H1 (cell line): ENCODE results near the gene FBXL15. TPM values are rescaled to one million over a fixed set of nuclear protein-coding genes. Genes with fewer than 3 reads are reported as not detected.

Experiments used
- CTCF ChIA-PET: fragments of 300-600 bp; sonication (Branson Sonifier 250); formaldehyde crosslinking; loops from one replicate; lab custom pipeline; 2021; ENCODE audit not compliant: partially characterized antibody; lab: Charles Lee
- POLR2A ChIA-PET: fragments of 300-600 bp; sonication (Branson Sonifier 250); formaldehyde crosslinking; loops from one replicate; lab custom pipeline; 2021; ENCODE audit warnings: inconsistent platforms; ENCODE audit not compliant: partially characterized antibody; lab: Charles Lee
- DNase-seq, 2 experiments: peaks; one replicate each; pipeline versions ENCODE4 v3.0.0 to v3.0.0-alpha.2; 2010 to 2022; ENCODE audit warnings: low spot score in 2 of 2, low read depth in 1 of 2, mixed read lengths in 1 of 2
- FAIRE-seq: peaks from 2 replicates; lab custom pipeline; 2011; peaks lifted over from hg19 to GRCh38; lab: Jason Lieb, UNC
- H2AFZ ChIP-seq: 2 replicates; pipeline ENCODE4 v1.8.1; 2012; ENCODE audit warnings: low read length, inconsistent platforms
- H2AK5ac ChIP-seq: 2 replicates; pipeline ENCODE4 v1.6.1; 2013; ENCODE audit warnings: low read depth, low read length
- H2BK120ac ChIP-seq: replicated peaks from 2 replicates; pipeline ENCODE3; 2013; ENCODE audit warnings: low read depth, low read length, inconsistent platforms
- H2BK12ac ChIP-seq: 2 replicates; pipeline ENCODE4 v1.6.1; 2013; ENCODE audit warnings: low read depth, low read length
- H2BK15ac ChIP-seq: 2 replicates; pipeline ENCODE4 v1.6.1; 2013; ENCODE audit warnings: low read length
- H2BK20ac ChIP-seq: 2 replicates; pipeline ENCODE4 v1.6.1; 2013; ENCODE audit warnings: low read length
- H2BK5ac ChIP-seq: 2 replicates; pipeline ENCODE4 v1.6.1; 2013; ENCODE audit warnings: low read depth, low read length
- H3K14ac ChIP-seq: 2 replicates; pipeline ENCODE4 v1.6.1; 2013; ENCODE audit warnings: inconsistent platforms; ENCODE audit not compliant: insufficient read length
- H3K18ac ChIP-seq: 2 replicates; pipeline ENCODE4 v1.6.1; 2013; ENCODE audit warnings: low read length; ENCODE audit errors: extremely low read depth
- H3K23ac ChIP-seq: 2 replicates; pipeline ENCODE4 v1.6.1; 2013; ENCODE audit warnings: inconsistent platforms; ENCODE audit not compliant: insufficient read length
- H3K23me2 ChIP-seq: 2 replicates; pipeline ENCODE4 v1.6.1; 2013; ENCODE audit warnings: low read depth, low read length
- H3K27ac ChIP-seq: 2 replicates; pipeline ENCODE4 v1.6.1; 2011; ENCODE audit warnings: low read depth, low read length, inconsistent platforms
- H3K27me3 ChIP-seq, 4 experiments: replicated peaks in 1 of 4; 1 replicate in 1 of 4; 2 replicates in 3 of 4; pipeline versions ENCODE4 v1.6.1 to v1.8.1; 2011 to 2013; ENCODE audit warnings: low read length in 3 of 4, mild to moderate bottlenecking in 3 of 4, inconsistent platforms in 2 of 4, mixed read lengths in 2 of 4, moderate library complexity in 1 of 4; ENCODE audit not compliant: control insufficient read depth in 3 of 4, insufficient read depth in 3 of 4; ENCODE audit errors: extremely low read depth in 1 of 4
- H3K36me3 ChIP-seq, 4 experiments: 2 replicates each; pipeline versions ENCODE4 v1.6.1 to v1.8.1; 2011 to 2013; ENCODE audit warnings: mild to moderate bottlenecking in 4 of 4, low read length in 3 of 4, moderate library complexity in 2 of 4, control low read depth in 1 of 4, inconsistent platforms in 1 of 4; ENCODE audit not compliant: insufficient read depth in 4 of 4, control insufficient read depth in 2 of 4
- H3K4ac ChIP-seq: replicated peaks from 2 replicates; pipeline ENCODE3; 2013; ENCODE audit warnings: low read length, low read depth, mixed read lengths, inconsistent platforms; ENCODE audit not compliant: insufficient read length
- H3K4me1 ChIP-seq, 4 experiments: replicated peaks in 1 of 4; 1 replicate in 1 of 4; 2 replicates in 3 of 4; pipeline versions ENCODE4 v1.6.1 to v1.8.1; 2011 to 2013; ENCODE audit warnings: low read length in 3 of 4, inconsistent platforms in 2 of 4, mixed read lengths in 1 of 4; ENCODE audit not compliant: insufficient read depth in 4 of 4, control insufficient read depth in 3 of 4
- H3K4me2 ChIP-seq, 2 experiments: 2 replicates each; pipeline versions ENCODE4 v1.6.1 to v1.8.1; 2011 to 2013; ENCODE audit warnings: low read depth in 2 of 2, low read length in 2 of 2, control low read depth in 1 of 2, inconsistent platforms in 1 of 2, mild to moderate bottlenecking in 1 of 2; ENCODE audit not compliant: insufficient read depth in 1 of 2
- H3K4me3 ChIP-seq, 4 experiments: fragments of 200-600, 300-600 bp in 1 of 4; sonication (generic), shearing (Covaris generic), sonication (Bioruptor Twin) in 1 of 4; 2 replicates each; pipeline versions ENCODE4 v1.5.1 to v1.8.1; 2011 to 2016; ENCODE audit warnings: low read length in 4 of 4, low read depth in 3 of 4, control low read depth in 2 of 4, inconsistent platforms in 2 of 4, mild to moderate bottlenecking in 2 of 4, mixed read lengths in 1 of 4, moderate library complexity in 1 of 4; ENCODE audit not compliant: insufficient read depth in 2 of 4; ENCODE audit errors: extremely low read depth in 1 of 4
- H3K56ac ChIP-seq: replicated peaks from 2 replicates; pipeline ENCODE3; 2013; ENCODE audit warnings: low read depth, mild to moderate bottlenecking, mixed read lengths, low read length, inconsistent platforms; ENCODE audit not compliant: insufficient read length
- H3K79me1 ChIP-seq: 2 replicates; pipeline ENCODE4 v1.6.1; 2013; ENCODE audit warnings: low read depth, low read length, control low read depth
- H3K79me2 ChIP-seq, 2 experiments: 2 replicates each; pipeline versions ENCODE4 v1.6.1 to v1.8.1; 2012 to 2013; ENCODE audit warnings: low read length in 2 of 2, mild to moderate bottlenecking in 2 of 2, inconsistent platforms in 1 of 2; ENCODE audit not compliant: insufficient read depth in 2 of 2, control insufficient read depth in 1 of 2
- H3K9ac ChIP-seq, 4 experiments: replicated peaks in 1 of 4; 1 replicate in 1 of 4; 2 replicates in 3 of 4; pipeline versions ENCODE4 v1.6.1 to v1.8.1; 2011 to 2013; ENCODE audit warnings: low read depth in 3 of 4, low read length in 3 of 4, control low read depth in 2 of 4, mild to moderate bottlenecking in 2 of 4, moderate library complexity in 2 of 4, inconsistent platforms in 1 of 4; ENCODE audit errors: extremely low read depth in 1 of 4
- H3K9me3 ChIP-seq, 2 experiments: 2 replicates each; pipeline versions ENCODE4 v1.6.1 to v1.8.1; 2012 to 2013; ENCODE audit warnings: mild to moderate bottlenecking in 2 of 2, moderate library complexity in 2 of 2, control low read depth in 1 of 2, inconsistent platforms in 1 of 2, low read depth in 1 of 2, low read length in 1 of 2, mixed read lengths in 1 of 2; ENCODE audit not compliant: insufficient read depth in 2 of 2
- H4K20me1 ChIP-seq, 2 experiments: replicated peaks in 1 of 2; 2 replicates each; pipeline versions ENCODE3 to v1.8.1; 2011 to 2013; ENCODE audit warnings: inconsistent platforms in 2 of 2, low read length in 2 of 2, mild to moderate bottlenecking in 1 of 2; ENCODE audit not compliant: insufficient read depth in 2 of 2, control insufficient read depth in 1 of 2
- H4K5ac ChIP-seq: 2 replicates; pipeline ENCODE4 v1.6.1; 2013; ENCODE audit warnings: low read length, low read depth, mixed read lengths, inconsistent platforms; ENCODE audit not compliant: insufficient read length
- H4K8ac ChIP-seq: 2 replicates; pipeline ENCODE4 v1.8.0; 2013; ENCODE audit warnings: mild to moderate bottlenecking, moderate library complexity, low read length, inconsistent platforms; ENCODE audit not compliant: insufficient read depth; ENCODE audit errors: extremely low read depth
- H4K91ac ChIP-seq: replicated peaks from 2 replicates; pipeline ENCODE3; 2013; ENCODE audit warnings: low read length, mixed read lengths, inconsistent platforms; ENCODE audit not compliant: insufficient read length
- RAD21 ChIP-seq, 2 experiments: IDR thresholded peaks in 1 of 2; conservative IDR thresholded peaks in 1 of 2; 2 replicates each; pipeline ENCODE4 v1.6.1; 2011; ENCODE audit warnings: low read depth in 2 of 2, low read length in 2 of 2, improper control_type of control experiment in 1 of 2, inconsistent platforms in 1 of 2, mild to moderate bottlenecking in 1 of 2, moderate library complexity in 1 of 2
- SRF ChIP-seq: IDR thresholded peaks from 2 replicates; pipeline ENCODE4 v1.6.1; 2011; ENCODE audit warnings: mild to moderate bottlenecking, low read depth, low read length, moderate library complexity
- TAF1 ChIP-seq: IDR thresholded peaks from 2 replicates; pipeline ENCODE4 v1.6.1; 2011; ENCODE audit warnings: mild to moderate bottlenecking, low read depth, low read length
- WGBS, 2 experiments: shearing (Covaris generic) in 1 of 2; methylation state at CpG; one replicate each; pipeline versions ENCODE4 v1.1.6 to v1.1.7; 2013 to 2015; ENCODE audit warnings: low lambda C conversion rate in 2 of 2, mixed read lengths in 2 of 2, inconsistent platforms in 1 of 2, low coverage in 1 of 2, missing lambda C conversion rate in 1 of 2; ENCODE audit not compliant: insufficient replicate concordance in 2 of 2, insufficient coverage in 1 of 2, insufficient read length in 1 of 2; ENCODE audit errors: extremely low coverage in 1 of 2, missing lambda C conversion rate in 1 of 2; 5-methylcytosine and 5-hydroxymethylcytosine counted together
- polyA plus RNA-seq, 7 experiments: library from polyadenylated mRNA; depleted of rRNA in 3 of 7; stranded (reverse) in 5 of 7; unstranded in 2 of 7; fragments of >200 nt in 5 of 7; fragments of 200-250 nt in 2 of 7; gene quantifications; 1 replicate in 5 of 7; 2 replicates in 1 of 7; 4 replicates in 1 of 7; pipeline versions ENCODE4 v1.2.1 to v1.2.3, GENCODE V29; 2011 to 2013; ENCODE audit warnings: missing spikeins in 2 of 7, mixed read lengths in 2 of 7
- total RNA-seq: library from RNA; stranded (reverse); fragmentation: NEBNext Ultra II Directional; extraction: Animal tissue kit (Norgen Biotek cat#: 25700); gene quantifications from 2 replicates; pipeline ENCODE4 v1.2.1, GENCODE V29; 2021

The FBXL15 gene
- total and polyA plus RNA-seq, 2 of the 8 experiments (the other 6 are each of a cell fraction or from before 2014, with no cell fraction given), result 11.3 to 22.6 TPM

- H4K5ac ChIP-seq, result no peak overlapping the region
- ChIA-PET POLR2A (interaction anchor here (1.2 kb wide), 1 partner anchor 224 kb away, joined by 3 read pairs; no protein-coding TSS in a partner anchor), CTCF (interaction anchor here (0.6 to 17.7 kb wide), 16 partner anchors 8 to 1534 kb away, joined by 3 to 357 read pairs (median 4); partner anchors contain the start of gene NFKB2)
- H3K27ac ChIP-seq, result no peak overlapping the region
- TF ChIP-seq SRF (peak; percentile 71; the same call in 1 of the 2 replicates), TAF1 (no peak), RAD21 (IDR thresholded peaks at IDR 0.05 in 1 of 2, conservative IDR thresholded peaks at IDR 0.05 in 1 of 2; ENCODE audit: low read depth in 2 of 2, low read length in 2 of 2) (0 out of 4 replicates have a peak, but pooled peaks of 1 of the 2 experiments have one; percentile 2)
- no peaks in the 10 kb centered on the region for H3K79me1 ChIP-seq
- no peak overlapping the region for H3K56ac ChIP-seq
- H4K91ac ChIP-seq, result no peak overlapping the region
- H3K9ac ChIP-seq, result no peak overlapping the region
- no peaks in the 10 kb centered on the region; the same call in 1 of the 2 replicates for H3K23me2 ChIP-seq
- H3K4me3 ChIP-seq, result no peak overlapping the region
- H2BK12ac ChIP-seq, result no peak overlapping the region
- no peak for DNase-seq
- H2BK120ac ChIP-seq, result no peak overlapping the region
- no peak overlapping the region for H3K18ac ChIP-seq
- no peak overlapping the region for H2BK20ac ChIP-seq
- H3K9me3 ChIP-seq, result no peaks in the 10 kb centered on the region
- no peaks in the 10 kb centered on the region for H3K27me3 ChIP-seq
- H2BK15ac ChIP-seq, result no peak overlapping the region
- no peak overlapping the region for H2AFZ ChIP-seq
- WGBS, 2 experiments, result 94% methylated on average over 2 of the region's 2 CpGs; no CpG with 5 or more reads in 1 of the 2 experiments
- no peak overlapping the region for H3K4me2 ChIP-seq
- peaks cover 1 to 16% (median 12%) of the 10 kb centered on the region in 4 experiments; a peak in 7 of 8 replicates for H3K36me3 ChIP-seq
- no peak overlapping the region for H2BK5ac ChIP-seq
- no peak overlapping the region for H3K23ac ChIP-seq
- no peak for FAIRE-seq
- no peaks in the 10 kb centered on the region for H4K20me1 ChIP-seq
- no peak overlapping the region for H2AK5ac ChIP-seq
- no peak overlapping the region for H3K4ac ChIP-seq
- no peak overlapping the region for H4K8ac ChIP-seq
- H3K4me1 ChIP-seq, result no peaks in the 10 kb centered on the region
- H3K79me2 ChIP-seq, result no peaks in the 10 kb centered on the region
- H3K14ac ChIP-seq, result no peak overlapping the region
Observed at GRCh38 chr10:102375867-102376266, 44.8 kb upstream of the FBXL15 start.
